GM21447 (cell line): ENCODE results near the gene PXT1.
"Not testable (repeated sequence)": the region's sequence is repeated elsewhere in the genome, so short reads cannot be mapped to it uniquely, and the experiment has no call there.

Experiments
- ATAC-seq: cut with Tn5 transposase; IDR thresholded peaks from one replicate; pipeline ENCODE4 v1.9.1; 2021; ENCODE audit not compliant: unreplicated experiment

Gene PXT1

DNA sequence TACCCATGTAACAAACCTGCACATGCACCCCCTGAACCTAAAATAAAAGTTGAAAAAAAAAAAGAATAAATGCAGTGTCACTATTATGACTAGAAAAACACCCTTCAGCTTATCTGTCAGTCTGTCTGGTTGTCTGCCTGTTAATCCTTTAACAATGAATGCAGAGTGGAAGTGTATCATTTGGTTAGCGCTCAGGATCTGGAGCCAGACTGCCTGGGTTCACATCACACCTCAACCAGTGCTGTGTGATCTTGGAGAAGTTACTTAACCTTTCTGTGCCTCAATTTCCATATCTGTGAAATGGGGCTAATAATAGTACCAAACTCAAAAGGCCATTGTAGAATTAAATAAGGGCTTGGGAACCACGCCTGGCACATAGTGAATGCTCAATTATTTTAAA lies 72.0 kb downstream of the PXT1 start:
- ATAC-seq = no peak

DNA sequence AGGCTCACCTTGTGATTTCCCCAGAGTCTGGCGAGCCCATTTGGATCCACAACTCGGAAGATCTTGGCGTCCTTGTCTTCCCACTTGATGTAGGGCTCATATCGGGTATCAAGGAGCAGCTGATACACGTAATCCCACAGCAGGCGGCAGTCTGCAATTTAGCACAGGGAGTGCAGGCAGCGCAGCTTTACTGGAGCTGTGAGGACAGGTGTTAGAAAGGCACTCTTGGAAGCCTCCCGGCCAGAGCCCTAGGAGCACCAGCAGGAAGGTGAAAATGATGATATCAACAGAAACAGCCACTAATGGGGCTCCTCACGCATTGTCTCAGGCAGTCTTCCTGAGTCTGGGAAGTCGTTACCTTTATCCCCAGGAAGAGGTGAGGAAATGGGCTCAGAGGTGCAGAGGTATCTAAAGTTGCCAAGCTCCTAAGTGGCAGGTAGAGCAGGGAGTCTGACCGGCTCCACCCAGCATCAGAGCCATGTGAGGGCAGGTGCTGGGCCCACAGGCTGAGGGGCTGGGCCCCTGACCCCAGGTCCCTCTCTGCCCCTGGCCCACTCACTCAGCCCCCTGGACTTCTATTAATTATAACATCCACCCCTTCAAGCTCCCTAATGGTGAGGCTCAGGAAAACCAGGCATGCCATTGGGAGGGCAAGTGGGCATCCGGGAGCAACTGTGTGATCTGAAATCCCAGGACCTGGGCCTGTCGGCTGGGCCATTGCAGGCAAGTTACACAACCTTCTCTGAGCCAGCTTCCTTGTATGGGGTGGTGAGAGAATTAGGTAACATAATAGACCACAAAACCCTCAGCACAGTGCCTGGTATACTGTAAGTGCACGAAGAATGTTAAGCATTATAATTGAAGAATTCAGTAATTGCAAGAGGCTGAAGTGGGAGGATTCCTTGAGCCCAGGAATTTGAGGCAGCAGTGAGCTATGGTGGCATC lies 73.5 kb downstream of the PXT1 start:
- no peak for ATAC-seq

DNA sequence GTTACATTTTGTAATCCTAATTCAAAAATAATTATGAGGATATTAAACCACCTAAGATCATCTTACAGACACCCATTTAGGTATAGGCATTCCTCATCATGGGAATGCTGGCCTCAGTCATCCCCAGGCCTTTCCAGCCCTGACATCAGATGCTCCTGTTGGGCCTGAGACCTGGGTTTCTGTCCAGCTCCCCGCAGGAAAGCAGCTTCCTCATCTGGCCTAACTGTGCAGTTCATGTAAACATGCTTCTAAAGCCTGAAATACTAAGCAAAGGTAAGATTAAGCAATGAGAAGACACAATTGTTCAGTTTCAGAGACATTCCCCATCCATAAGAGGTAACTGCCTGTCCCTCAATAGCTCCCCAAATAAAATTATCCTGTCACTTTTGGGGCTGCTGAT lies 74.2 kb downstream of the PXT1 start:
- no peak for ATAC-seq

DNA sequence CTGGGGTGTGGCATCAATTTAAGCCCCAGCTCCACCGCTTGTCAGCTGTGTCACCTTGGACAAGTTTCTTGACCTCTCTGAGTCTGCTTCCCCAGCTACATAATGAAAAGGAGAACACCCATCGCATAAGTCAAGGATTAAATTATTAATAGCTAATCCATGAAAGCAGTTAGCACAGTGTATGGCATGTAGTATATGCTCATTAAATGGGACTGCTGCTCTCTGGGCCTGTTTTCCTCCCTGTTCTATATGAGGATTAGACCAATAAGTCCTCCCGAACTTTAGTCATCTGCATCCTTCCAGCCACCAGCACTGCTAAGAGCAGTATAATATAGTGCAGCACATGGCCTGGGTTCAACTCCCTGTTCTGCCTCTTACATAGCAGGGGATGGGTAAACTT lies 74.9 kb downstream of the PXT1 start:
- ATAC-seq = no peak

DNA sequence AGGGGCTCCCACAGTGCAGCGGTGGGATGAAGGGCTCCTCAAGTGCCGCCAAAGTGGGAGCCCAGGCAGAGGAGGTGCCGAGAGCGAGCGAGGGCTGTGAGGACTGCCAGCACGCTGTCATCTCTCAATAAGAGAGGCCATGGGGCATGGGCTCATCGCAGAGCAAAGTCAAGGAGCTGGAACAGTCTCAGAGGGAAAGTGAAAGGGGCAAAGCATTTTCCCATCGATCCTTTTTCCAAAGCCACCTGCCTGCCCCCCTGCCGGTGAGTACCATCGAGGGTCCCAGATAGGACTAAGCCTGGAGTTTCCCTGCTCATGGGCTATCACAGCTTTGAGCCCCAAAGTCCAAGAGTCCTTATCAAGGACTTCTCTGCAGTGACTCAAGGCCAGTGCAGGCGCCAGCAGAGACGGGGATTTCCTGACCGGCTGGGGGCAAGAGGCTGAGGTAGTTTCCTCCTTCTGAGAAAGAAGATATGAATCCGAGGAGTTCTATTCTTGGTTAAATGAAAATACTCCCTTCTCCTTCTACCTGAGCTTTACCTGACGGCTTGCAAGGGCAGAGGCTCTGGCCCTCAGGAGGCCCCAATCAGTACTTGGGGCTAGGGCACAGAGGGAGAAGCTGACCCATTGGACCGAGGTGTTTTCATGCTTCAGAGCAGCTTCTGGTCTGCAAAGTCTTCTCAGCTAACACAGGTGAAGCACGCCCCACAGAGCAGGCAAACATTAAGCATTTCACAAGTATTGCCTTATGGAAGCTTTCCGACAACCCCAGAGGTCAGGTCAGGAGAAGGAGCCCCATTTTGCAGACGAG lies 77.8 kb downstream of the PXT1 start:
- no peak for ATAC-seq

DNA sequence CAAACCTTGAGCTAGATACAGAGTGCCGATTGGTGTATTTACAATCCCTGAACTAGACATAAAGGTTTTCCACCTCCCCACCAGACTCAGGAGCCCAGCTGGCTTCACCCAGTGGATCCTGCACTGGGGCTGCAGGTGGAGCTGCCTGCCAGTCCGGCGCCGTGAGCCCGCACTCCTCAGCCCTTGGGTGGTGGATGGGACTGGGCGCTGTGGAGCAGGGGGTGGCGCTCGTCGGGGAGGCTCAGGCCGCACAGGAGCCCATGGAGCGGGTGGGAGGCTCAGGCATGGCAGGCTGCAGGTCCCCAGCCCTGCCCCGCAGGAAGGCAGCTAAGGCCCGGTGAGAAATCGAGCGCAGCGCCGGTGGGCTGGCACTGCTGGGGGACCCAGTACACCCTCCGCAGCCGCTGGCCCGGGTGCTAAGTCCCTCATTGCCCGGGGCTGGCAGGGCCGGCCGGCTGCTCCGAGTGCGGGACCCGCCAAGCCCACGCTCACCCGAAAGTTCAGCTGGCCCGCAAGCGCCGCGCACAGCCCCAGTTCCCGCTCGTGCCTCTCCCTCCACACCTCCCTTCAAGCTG lies 78.5 kb downstream of the PXT1 start:
- not testable (repeated sequence) for ATAC-seq

DNA sequence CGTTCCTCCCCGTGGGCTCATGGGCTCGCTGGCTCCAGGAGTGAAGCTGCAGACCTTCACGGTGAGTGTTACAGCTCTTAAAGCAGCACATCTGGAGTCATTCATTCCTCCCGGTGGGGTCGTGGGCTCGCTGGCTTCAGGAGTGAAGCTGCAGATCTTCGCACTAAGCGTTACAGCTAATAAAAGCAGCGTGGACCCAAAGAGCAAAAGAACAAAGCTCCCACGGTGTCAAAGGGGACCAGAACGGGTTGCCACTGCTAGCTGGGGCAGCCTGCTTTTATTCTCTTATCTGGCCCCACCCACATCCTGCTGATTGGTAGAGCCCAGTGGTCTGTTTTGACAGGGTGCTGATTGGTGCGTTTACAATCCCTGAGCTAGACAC lies 79.3 kb downstream of the PXT1 start:
- ATAC-seq = not testable (repeated sequence)

DNA sequence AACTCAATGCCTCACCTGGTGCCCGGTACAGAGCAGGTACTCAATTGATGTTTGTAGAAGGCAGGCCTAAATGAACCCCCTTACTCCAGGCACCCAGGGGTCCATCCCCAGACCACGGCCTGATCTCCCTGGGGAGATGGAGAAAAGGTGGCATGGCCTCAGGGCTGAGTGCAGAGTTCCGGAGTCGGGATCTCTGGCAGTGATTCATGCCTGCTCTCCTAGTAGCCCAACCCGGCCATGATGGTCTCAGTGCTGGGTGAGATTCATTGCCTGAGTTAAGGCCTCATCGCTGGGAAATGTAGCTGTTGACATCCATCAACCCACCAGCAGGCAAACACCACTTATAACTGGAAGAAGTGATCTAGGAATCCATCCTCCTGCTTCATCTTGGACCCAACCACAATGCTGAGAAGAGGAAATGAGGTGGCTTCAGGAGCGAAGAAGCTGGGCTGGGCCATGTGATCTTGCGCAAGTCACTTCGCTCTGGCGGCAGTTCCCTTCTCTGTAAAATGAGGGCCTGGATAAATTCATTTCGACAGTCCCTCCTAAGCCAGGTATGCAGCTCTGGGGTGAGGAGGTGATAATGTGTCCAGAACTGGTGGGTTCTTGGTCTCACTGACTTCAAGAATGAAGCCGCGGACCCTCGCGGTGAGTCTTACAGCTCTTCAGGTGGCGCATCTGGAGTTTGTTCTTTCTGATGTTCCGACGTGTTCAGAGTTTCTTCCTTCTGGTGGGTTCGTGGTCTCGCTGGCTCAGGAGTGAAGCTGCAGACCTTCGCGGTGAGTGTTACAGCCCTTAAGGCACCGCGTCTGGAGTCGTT lies 79.9 kb downstream of the PXT1 start:
- ATAC-seq = no peak

DNA sequence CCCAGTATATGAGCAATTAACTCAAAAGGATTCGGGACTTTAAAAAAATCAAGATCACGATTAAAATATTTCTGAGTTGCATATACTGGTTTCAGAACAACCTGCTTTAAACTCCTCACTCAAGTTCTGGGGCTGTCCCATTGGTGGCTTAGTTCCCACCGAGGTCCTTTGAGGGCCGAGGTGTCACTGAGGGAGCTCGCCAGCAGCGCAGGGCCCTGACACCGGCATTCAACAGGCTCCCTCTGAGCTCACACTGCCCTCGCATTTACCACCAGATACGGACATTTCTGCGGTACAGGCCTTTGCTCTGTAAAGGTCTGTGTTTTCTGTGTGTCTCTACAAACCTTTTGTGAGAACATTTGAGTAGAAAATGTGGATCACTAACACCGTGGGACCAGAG lies 81.6 kb downstream of the PXT1 start:
- ATAC-seq = no peak

DNA sequence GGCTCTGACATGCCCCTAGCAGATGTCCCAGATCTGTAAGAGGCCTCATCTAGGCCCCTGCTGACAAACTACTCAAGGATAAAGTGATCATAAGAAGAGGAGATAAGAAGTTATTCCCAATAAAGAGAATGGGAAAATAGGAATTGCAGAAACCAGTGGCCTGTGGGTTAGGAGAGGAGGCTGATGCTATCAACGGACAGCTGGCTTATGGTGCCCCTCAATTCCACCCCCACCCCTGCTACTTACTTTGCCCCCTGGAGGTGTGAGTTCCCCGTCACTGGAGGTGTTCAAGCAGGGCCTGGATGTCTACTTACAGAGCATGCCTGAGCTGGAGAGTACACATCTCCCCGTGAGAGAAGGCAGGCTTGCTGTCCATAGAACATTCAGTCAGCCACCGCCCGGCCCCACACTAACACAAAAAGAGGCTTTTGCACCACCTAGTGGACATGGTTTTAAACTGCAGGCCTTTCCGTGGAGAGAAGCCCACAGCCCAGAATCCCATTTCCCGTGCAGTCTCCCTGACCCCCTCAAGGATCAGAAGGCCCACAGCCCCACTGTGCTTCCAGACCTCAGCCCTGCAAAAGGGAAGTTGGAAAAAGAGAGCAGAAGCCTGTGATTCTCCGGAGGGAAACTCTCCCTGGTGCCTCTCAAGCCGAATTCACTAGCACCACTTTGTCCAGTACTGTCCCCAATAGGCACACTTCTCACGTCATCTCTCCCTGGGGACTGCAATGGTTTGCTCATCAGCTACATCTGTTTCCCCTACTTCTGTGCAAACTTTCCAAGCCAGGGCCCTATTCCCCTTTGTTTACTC lies 82.2 kb downstream of the PXT1 start:
- ATAC-seq = peak; percentile 55

DNA sequence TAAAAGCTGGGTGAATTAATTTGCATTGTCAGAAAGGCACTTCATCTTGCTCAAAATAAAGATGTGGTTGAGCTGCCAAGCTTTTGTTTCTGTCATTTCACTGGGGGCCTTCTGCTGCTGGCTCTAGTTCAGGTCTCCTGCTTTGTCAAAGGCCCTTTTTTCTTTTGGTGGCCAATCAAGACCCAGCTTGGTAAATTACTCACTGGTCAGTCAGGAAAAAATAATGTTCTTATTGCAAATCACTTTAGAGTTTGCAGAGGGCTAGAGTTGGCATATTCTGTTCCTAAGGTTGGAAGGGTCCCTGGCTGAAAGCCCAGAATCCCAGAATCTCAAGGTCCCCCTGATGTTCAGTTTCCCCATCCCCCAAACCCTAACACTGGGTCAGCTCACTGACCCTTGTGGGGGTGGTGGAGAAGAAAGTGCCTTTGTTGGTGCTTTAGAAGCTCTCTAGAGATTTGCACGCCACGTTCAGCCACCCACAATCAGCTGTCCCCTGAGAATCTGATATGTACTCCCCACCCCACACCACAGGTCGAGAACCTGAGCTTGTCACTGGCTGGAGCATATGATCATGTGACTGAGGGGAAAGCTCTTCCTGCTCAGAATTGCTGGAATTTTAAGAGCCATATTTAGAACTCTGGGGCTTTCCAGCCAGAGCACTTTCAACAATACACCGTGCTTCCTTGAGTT lies 84.3 kb downstream of the PXT1 start:
- ATAC-seq = no peak

DNA sequence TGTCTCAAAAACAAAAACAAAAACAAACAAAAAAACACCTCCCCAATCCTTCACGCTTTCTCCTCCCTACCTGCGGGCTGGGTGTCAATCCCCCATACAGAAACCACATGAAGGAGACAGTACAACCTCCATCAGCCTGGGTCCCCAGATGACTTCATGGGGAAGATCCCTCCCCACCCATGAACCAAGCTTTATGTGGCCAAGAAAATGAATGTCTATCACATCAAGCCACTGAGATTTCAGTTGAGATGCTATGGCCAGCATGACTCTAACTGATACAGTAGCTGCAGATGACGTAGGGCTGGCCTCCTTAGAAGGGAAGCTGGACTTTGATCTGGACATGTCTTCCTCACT lies 84.8 kb downstream of the PXT1 start:
- ATAC-seq = no peak

DNA sequence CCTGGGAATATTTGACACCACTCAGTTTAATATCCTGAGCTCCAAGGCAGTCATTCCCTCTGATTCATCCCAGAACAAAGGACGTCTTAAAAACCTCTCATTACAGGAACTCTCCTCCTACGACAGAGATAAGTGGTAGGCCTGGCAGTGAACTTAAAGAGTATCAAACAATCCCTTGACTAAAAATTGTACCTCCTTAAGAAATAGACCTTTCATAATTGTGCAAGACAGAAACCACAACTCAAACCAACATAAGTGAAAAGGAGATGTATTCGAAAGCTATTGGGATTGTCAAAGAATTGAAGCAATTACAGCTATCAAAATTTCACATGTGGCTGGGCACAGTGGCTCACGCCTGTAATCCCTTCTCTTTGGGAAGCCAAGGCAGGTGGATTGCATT lies 86.8 kb downstream of the PXT1 start:
- ATAC-seq = no peak

DNA sequence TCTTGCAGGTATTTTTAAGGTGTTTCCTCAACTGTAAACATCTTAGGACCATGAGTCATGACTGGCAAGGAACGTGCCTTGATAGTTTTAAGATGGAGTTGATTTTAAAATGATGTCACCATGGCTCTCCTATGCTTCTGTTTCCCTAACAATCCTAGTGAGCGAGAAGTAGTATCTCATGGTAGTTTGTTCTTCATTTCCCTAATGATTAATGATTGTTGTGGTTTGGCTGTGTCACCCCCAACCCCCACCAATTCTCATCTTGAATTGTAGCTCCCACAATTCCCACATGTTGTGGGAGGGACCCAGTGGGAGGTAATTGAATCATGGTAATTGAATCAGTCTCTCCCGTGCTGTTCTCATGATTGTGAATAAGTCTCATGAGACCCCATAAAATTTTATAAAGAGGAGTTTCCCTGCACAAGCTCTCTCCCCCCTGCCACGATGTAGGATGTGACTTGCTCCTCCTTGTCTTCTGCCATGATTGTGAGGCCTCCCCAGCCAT lies 89.2 kb downstream of the PXT1 start:
- ATAC-seq = no peak

DNA sequence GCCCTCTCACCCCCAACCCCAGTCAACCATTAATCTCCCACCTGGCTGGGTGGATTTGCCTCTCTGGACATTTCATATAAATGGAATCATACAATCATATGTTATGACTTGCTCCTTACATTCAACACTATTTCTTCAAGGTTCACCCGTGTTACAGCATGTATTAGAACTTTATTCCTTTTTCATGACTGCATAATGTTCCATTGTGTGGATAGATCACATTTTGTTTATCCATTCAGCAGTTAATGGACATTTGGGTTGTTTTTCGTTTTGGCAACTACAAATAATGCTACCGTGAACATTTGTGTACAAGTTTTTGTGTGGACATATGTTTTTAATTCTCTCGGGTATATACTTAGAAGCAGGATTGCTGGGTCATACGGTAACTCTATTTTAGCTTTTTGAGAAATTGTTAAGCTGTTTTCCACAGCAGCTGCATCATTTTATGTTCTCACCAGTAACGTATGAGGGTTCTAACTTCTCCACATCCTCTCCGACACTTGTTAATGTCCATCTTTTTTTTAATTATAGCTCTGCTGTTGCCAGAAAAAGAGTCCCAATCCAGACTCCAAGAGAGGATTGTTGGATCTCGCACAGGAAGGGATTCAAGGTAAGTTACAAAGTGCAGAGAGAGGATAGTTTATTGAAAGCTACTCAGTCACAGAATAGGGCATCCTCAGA lies 90.0 kb downstream of the PXT1 start:
- ATAC-seq = no peak

DNA sequence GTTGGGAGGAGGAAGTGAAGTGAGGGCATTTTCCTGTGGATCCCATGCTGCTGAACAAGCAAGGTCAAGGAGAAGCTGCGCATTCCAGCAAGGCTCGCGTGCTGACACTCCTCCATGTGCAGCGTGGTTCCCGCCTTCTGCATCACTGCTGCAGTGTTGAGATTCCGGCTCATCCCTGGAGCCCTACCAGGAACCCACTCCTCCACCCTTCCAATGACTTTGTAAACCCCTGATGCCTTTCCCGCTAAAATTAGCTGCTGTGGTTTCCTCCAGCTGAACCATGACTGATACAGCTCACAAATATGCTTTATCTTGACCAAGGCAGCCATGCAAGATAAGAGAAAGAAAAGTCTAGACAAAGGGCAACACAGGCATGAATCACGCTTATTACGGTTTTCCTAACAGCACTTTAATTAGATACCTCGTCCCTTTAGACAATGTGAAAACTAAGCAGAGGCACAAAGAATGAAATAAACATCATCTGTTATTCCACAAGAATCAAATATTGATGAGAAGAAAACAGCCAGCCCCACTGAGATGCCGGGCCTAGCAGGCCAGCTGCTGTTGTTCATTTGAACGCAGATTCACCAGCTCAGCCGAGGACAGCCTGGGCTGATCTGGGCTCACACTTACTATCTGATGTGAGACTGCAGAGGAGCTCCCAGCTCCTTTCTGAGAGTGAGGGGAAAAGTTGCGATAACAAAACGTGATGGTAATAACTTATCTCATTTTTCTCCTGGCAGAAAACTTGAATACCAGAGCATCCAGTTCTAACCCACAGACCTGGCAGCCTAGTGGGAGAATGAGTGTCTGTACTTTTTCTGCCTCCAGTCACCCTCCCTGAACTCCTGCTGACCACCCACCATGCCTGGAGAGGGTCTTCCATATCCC lies 91.7 kb downstream of the PXT1 start:
- no peak for ATAC-seq

DNA sequence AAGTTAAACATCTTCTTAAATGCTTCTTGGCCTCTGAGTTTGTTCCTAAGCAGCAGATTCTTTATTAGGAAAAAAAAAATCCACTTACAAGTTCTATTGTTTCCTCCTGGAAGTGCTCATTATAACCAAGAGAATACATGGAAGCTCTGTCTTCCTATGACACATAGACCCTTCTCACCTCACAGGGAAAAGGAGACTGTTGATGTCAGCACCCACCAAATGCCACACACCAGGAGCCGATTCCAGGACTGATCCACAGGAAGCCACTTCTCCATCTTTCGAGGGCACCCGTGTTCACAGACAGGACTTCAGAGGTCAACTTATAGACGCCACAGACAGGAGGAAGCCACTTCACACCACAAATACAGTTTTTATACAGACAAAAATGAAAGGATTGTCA lies 92.6 kb downstream of the PXT1 start:
- ATAC-seq = no peak

DNA sequence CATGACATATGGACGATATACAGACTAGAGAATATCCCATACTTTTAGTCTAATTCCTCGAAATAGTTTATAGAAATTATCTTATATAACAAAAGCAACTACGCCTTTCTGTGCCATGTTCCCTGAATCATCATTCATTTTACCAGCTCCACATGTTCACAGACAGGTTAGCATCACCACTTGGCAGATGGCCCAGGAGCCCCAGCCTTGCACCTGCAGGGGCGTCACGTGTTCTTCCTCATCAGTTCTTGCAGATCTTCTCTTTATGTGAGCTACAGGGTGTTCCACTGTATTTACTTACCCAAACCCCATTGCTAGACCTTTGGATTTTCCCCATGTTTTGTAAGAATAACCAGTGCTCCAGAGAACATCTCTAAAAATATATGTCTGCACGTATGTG lies 93.4 kb downstream of the PXT1 start:
- no peak for ATAC-seq
